Activated naive CD4-positive, alpha-beta T cell treated with anti-CD3 and anti-CD28 coated beads, Interleukin-2, amount 50 U/mL, for 72 hours (primary cell): ENCODE results near the gene RERE. TPM values are rescaled to one million over a fixed set of nuclear protein-coding genes. Genes with fewer than 3 reads are reported as not detected.
"Not testable (repeated sequence)": the region's sequence is repeated elsewhere in the genome, so short reads cannot be mapped to it uniquely, and the experiment has no call there.

ENCODE experiments used
- ATAC-seq, 2 donors: fragments of 150-1000 bp; cut with Tn5 transposase; 2 replicates each; pipeline ENCODE4 v1.10.0; 2021; ENCODE audit warnings: mild to moderate bottlenecking in 2 of 2, moderate library complexity in 2 of 2
- DNase-seq, 2 donors: peaks; one replicate each; pipeline ENCODE4 v3.0.0; 2021 to 2022; ENCODE audit warnings: low spot score in 2 of 2
- H3K27ac Mint-ChIP-seq, 2 donors: one replicate each; pipeline ENCODE4 v1.8.0; 2022; ENCODE audit warnings: mild to moderate bottlenecking in 2 of 2, mixed read lengths in 2 of 2
- H3K36me3 Mint-ChIP-seq, 2 donors: one replicate each; pipeline ENCODE4 v1.8.0; 2022; ENCODE audit warnings: mixed read lengths in 2 of 2
- H3K9me3 Mint-ChIP-seq, 2 donors: one replicate each; pipeline ENCODE4 v1.8.0; 2022; ENCODE audit warnings: mixed read lengths in 2 of 2
- total RNA-seq, 2 donors: library from RNA; stranded (reverse); gene quantifications; one replicate each; pipeline ENCODE4 v1.2.3, GENCODE V29; 2022

The RERE gene
- total RNA-seq, 2 donors from 2014 or later: 51.8 to 72.1 TPM

GRCh38 chr1:8790478-8790877, 27.0 kb downstream of the RERE start:
- DNase-seq (no peak), ATAC-seq (no peak)
- Mint-ChIP-seq H3K36me3 (peaks cover 0 to 4% of the 10 kb centered on the region in 2 donors), H3K9me3 (no peaks in the 10 kb centered on the region), H3K27ac (no peak overlapping the region)

DNA sequence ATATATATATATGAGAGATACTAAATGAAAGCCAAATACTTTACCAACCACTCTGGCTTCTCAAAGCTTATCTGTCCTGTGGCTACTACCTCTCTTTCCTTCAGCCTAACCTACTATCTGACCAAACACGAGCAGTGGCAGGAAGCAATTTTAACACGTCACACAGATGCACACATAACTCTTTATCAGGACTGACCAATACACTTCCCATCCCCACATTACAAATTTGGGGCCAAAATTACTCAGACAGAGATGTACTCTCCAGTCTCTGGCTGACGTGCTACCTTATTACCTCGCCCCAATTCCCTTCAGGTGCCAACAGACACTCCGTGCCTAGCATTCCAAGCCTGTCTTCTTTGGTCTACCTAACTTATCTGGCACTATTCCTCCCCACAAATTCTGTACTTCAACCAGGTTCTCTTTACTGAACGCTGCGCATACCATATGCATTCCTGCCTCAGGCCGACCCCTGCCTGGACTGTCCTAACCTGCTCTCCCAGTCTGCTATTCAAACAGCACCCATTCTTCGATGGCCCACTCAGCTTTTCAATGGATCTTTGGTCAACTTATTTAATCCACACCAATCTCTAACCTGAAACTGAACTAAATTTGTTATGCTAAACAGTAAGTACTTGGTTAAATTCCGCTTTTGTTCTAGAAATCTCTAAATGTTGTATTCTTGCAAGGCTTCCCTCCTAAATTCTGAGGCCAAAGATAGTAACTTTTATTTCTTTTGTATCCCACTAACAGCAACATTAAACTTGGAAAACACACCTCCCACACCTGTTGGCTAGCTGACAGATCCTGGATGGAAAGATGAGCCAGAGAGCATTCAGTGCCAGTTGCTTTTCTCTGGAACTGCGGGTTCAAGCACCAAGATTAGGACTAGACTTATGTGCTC, 27.9 kb downstream of the RERE start:
- DNase-seq (no peak), ATAC-seq (no peak)
- Mint-ChIP-seq H3K36me3 (peaks cover 0 to 4% of the 10 kb centered on the region in 2 donors), H3K9me3 (no peaks in the 10 kb centered on the region), H3K27ac (no peak overlapping the region)

- no peak for ATAC-seq
- Mint-ChIP-seq H3K36me3 (no peaks in the 10 kb centered on the region), H3K9me3 (no peaks in the 10 kb centered on the region), H3K27ac (peak overlapping the region in 1 of 2 donors; percentile 2)
- DNase-seq: no peak
Observed at GRCh38 chr1:8787218-8787617, 30.2 kb downstream of the RERE start.

- not testable (repeated sequence) for H3K27ac Mint-ChIP-seq, ATAC-seq, H3K36me3 Mint-ChIP-seq, DNase-seq, H3K9me3 Mint-ChIP-seq
Observed at GRCh38 chr1:8786204-8786603, 31.2 kb downstream of the RERE start.

DNA sequence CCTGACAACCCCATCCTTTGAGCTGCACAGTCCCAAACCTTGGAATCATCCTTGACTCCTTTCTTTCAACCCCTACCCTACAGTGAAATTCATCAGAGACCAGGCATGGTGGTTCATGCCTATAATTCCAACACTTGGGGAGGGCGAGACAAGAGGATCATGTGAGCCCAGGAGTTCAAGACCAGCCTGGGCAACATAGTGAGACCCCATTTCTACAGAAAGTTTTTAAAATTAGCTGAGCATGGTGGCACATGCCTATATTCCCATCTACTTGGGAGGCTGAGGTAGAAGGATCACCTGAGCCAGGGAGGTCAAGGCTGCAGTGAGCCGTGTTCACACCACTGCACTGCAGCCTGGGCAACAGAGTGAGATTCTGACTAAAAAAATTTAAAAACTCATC, 34.5 kb downstream of the RERE start:
- no peaks in the 10 kb centered on the region for H3K36me3 Mint-ChIP-seq
- ATAC-seq (no peak), DNase-seq (no peak)
- H3K9me3 Mint-ChIP-seq: no peaks in the 10 kb centered on the region
- no peak overlapping the region for H3K27ac Mint-ChIP-seq

DNA sequence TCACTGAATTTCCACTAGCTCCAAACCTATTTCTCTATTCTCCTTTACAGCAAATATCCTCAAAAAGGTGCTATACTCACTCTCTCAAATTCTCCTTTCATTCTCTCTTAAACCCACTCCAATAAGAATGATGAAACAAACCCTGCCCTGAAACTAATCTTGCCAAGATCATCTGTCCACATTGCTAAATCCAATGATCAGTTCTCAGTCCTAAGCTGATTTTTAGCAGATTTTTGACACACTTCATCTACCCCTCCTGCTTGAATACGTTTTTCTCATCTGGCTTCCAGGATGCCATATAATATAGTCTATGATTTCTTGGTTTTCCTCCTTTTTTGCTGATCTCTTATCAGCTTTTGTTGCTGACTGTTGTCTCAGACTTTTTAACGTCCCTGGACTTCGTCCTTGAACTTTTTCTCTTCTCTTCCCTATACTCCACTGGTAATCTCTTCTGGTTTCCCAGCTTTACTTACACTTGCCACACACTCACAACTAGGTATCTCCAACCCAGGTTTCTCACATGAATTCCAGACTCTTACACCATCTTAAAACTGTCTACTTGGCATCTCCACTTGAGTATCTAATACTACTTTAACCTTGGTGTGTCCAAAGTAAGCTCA, 35.3 kb downstream of the RERE start:
- H3K36me3 Mint-ChIP-seq: no peaks in the 10 kb centered on the region
- H3K9me3 Mint-ChIP-seq: no peaks in the 10 kb centered on the region
- H3K27ac Mint-ChIP-seq: no peak overlapping the region
- DNase-seq (no peak), ATAC-seq (no peak)

DNA sequence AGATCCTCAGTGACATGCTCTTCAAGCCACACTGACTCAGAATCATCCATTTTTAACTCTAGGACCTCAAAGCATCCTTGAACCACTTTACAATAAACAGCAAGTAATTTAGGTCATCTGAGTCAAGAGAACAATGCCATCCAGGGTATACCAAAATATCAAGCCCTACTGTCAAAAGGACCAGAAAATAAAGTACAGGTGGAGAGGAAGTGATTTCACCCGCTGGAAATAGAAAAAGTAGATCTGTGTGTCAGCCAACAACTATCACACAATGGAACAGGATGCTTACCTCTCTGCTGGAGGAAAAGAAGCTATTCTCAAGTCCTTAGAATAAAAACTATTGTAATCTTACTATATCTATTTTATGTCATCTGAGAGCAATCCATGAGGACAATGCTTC, 37.0 kb downstream of the RERE start:
- DNase-seq (no peak), ATAC-seq (peak in 1 of 2 donors; percentile 37)
- Mint-ChIP-seq H3K9me3 (no peaks in the 10 kb centered on the region), H3K36me3 (no peaks in the 10 kb centered on the region), H3K27ac (no peak overlapping the region)

- ATAC-seq (no peak), DNase-seq (no peak)
- Mint-ChIP-seq H3K27ac (no peak overlapping the region), H3K36me3 (no peaks in the 10 kb centered on the region), H3K9me3 (no peaks in the 10 kb centered on the region)
Observed at GRCh38 chr1:8777867-8778266, 39.6 kb downstream of the RERE start.

- Mint-ChIP-seq H3K9me3 (no peaks in the 10 kb centered on the region), H3K36me3 (no peaks in the 10 kb centered on the region), H3K27ac (no peak overlapping the region)
- ATAC-seq (no peak), DNase-seq (no peak)
Observed at GRCh38 chr1:8776104-8776503, 41.3 kb downstream of the RERE start.

- Mint-ChIP-seq H3K9me3 (no peaks in the 10 kb centered on the region), H3K36me3 (peaks cover 0 to 6% of the 10 kb centered on the region in 2 donors), H3K27ac (no peak overlapping the region)
- DNase-seq (no peak), ATAC-seq (no peak)
Observed at GRCh38 chr1:8767006-8767405, 50.4 kb downstream of the RERE start.

GRCh38 chr1:8765198-8765597, 52.2 kb downstream of the RERE start:
- ATAC-seq (no peak), DNase-seq (no peak)
- H3K36me3 Mint-ChIP-seq: peaks cover 0 to 6% of the 10 kb centered on the region in 2 donors
- no peaks in the 10 kb centered on the region for H3K9me3 Mint-ChIP-seq
- H3K27ac Mint-ChIP-seq: no peak overlapping the region

GRCh38 chr1:8764293-8764937, 53.0 kb downstream of the RERE start:
- no peak overlapping the region for H3K27ac Mint-ChIP-seq
- no peak for ATAC-seq
- no peaks in the 10 kb centered on the region for H3K9me3 Mint-ChIP-seq
- peaks cover 0 to 6% of the 10 kb centered on the region in 2 donors for H3K36me3 Mint-ChIP-seq
- no peak for DNase-seq

GRCh38 chr1:8763888-8764287, 53.6 kb downstream of the RERE start:
- DNase-seq (no peak), ATAC-seq (no peak)
- no peak overlapping the region for H3K27ac Mint-ChIP-seq
- H3K9me3 Mint-ChIP-seq: no peaks in the 10 kb centered on the region
- H3K36me3 Mint-ChIP-seq: peaks cover 0 to 6% of the 10 kb centered on the region in 2 donors

DNA sequence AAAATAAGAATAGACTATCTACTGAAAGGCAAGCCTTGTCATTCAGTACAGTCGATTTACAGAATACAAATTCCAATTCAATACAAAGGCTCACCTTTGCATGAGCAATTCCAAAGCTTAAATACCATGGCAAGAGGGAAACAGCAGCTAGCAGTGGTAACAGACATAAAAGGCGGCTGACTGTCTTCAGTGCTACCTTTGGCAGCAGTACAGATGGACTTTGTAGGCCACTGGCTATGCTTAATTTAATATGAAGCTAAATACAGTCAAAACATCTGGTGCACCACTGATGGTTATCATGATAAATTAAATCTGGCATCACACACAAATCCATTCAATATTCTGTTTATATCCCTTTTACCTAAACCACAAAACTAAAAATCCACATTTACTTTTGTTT, 62.4 kb downstream of the RERE start:
- Mint-ChIP-seq H3K9me3 (no peaks in the 10 kb centered on the region), H3K36me3 (peaks cover 0 to 4% of the 10 kb centered on the region in 2 donors), H3K27ac (no peak overlapping the region)
- DNase-seq: no peak
- no peak for ATAC-seq

DNA sequence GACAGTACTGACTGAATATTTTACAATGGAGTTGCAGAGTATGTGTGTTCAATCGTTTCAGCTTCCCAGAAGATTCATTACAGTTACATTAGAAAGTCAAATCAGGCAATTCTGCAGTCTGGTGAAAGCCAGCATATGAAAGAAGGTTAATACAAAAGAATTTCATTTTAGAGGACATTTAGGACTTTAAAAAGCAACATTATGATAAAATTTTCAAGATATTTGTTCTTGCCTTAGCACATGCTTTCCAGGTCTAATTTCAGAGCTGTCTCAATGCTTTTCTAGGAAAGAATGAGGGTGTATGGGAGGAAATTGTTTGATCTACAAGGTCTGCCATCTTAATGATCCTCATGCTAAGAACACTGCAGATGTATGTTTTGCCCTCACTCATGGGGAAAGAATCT, 63.2 kb downstream of the RERE start:
- Mint-ChIP-seq H3K36me3 (peaks cover 0 to 10% of the 10 kb centered on the region in 2 donors), H3K9me3 (no peaks in the 10 kb centered on the region), H3K27ac (no peak overlapping the region)
- DNase-seq (no peak), ATAC-seq (no peak)

DNA sequence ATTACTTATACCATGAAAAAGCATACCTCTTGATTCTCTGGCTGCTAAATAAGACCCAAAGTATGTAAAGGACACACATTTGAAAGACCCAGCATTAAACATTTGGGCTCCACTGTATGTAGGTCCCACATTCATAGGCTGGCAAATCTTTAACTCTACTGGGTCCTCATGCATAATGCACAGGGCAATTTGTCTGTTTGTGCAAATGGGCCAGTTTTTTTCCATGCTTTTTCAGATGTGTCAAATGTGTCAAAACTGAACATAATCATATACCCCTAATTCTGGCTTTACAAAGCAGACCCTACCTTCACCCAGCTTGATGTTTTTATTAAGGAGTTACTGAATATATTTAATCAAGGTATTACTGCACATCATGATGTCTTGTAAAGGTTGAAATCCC, 63.7 kb downstream of the RERE start:
- peaks cover 0 to 11% of the 10 kb centered on the region in 2 donors for H3K36me3 Mint-ChIP-seq
- ATAC-seq: no peak
- no peak overlapping the region for H3K27ac Mint-ChIP-seq
- DNase-seq: no peak
- no peaks in the 10 kb centered on the region for H3K9me3 Mint-ChIP-seq

DNA sequence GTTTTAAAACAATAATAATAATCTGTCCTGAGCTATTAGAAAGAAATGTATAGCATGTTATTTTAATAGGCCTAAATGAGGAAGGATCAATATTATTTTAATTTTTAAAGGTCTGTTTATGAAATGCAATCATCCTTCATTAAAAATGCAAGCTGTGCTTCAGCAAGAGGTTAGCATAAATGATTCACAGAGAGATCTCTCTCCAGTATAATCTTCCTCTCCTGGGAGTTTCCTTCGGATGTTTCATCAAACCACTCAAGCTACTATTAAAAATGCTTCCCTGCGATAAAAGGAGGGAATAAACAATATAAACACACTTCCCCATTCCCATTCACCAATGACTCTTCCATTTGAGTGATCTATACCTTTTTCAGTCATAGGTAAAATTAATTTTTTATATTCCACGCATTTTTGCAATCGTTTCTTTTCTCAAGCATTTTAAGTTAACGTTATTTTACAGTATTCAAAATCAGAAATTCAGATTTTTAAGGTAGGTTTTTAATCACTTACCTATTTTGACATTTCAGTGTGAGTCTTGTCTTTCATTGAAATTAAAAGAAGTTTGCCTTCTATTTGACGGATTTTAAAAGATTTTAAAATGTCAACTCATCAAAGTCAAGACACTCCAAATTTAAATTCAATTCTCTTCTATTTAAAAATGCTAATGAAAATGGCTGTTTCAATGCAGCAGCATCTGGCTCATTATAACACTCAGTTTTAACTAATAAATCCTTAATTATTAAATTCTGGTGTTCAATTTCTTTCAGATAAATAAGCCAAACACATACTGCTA, 64.3 kb downstream of the RERE start:
- ATAC-seq (no peak), DNase-seq (no peak)
- peaks cover 0 to 11% of the 10 kb centered on the region in 2 donors for H3K36me3 Mint-ChIP-seq

More for the DNA sequence above, 64.3 kb downstream of the RERE start:
- Mint-ChIP-seq H3K9me3 (no peaks in the 10 kb centered on the region), H3K27ac (no peak overlapping the region)
